T-helper 2 cell treated with Interferon-gamma antibody and Interleukin-4, amounts not matched to agents 5 μg/mL and 100 μg/mL, for 36 hours (primary cell): Measurements from ENCODE around the gene SPINT2.
"Not testable (repeated sequence)": the region's sequence is repeated elsewhere in the genome, so short reads cannot be mapped to it uniquely, and the experiment has no call there.

Source experiments
- DNase-seq: peaks from one replicate; pipeline ENCODE4 v3.0.0; 2021; ENCODE audit warnings: low spot score
- H3K27ac Mint-ChIP-seq: one replicate; pipeline ENCODE4 v1.8.0; 2021; ENCODE audit warnings: mild to moderate bottlenecking, mixed read lengths
- H3K27me3 Mint-ChIP-seq: one replicate; pipeline ENCODE4 v1.8.0; 2021; ENCODE audit warnings: low read depth, mixed read lengths
- H3K36me3 Mint-ChIP-seq: one replicate; pipeline ENCODE4 v1.8.0; 2021; ENCODE audit warnings: low read depth, mixed read lengths
- H3K4me1 Mint-ChIP-seq: one replicate; pipeline ENCODE4 v1.8.0; 2021; ENCODE audit warnings: low read depth, mixed read lengths
- H3K4me3 Mint-ChIP-seq: one replicate; pipeline ENCODE4 v1.8.0; 2022; ENCODE audit warnings: mild to moderate bottlenecking, moderate library complexity, mixed read lengths
- H3K9me3 Mint-ChIP-seq: one replicate; pipeline ENCODE4 v1.8.0; 2021; ENCODE audit warnings: mixed read lengths

SPINT2 gene

GRCh38 chr19:38228491-38229439, 35.6 kb upstream of the SPINT2 start:
- no peak overlapping the region for H3K27ac Mint-ChIP-seq
- no peaks in the 10 kb centered on the region for H3K9me3 Mint-ChIP-seq
- peaks cover 49% of the 10 kb centered on the region for H3K27me3 Mint-ChIP-seq

GRCh38 chr19:38229585-38230073, 34.7 kb upstream of the SPINT2 start:
- no peak overlapping the region for H3K27ac Mint-ChIP-seq
- DNase-seq = peak; percentile 78
- no peaks in the 10 kb centered on the region for H3K9me3 Mint-ChIP-seq
- H3K4me1 Mint-ChIP-seq = peaks cover 15% of the 10 kb centered on the region
- H3K27me3 Mint-ChIP-seq = peaks cover 43% of the 10 kb centered on the region
- H3K36me3 Mint-ChIP-seq = no peaks in the 10 kb centered on the region
- H3K4me3 Mint-ChIP-seq = peak overlapping the region; percentile 56

More at GRCh38 chr19:38228491-38229439, 35.6 kb upstream of the SPINT2 start:
- peaks cover 12% of the 10 kb centered on the region for H3K4me1 Mint-ChIP-seq
- peak overlapping the region; percentile 76 for H3K4me3 Mint-ChIP-seq
- no peak for DNase-seq
- no peaks in the 10 kb centered on the region for H3K36me3 Mint-ChIP-seq

GRCh38 chr19:38230506-38231133, 33.8 kb upstream of the SPINT2 start:
- H3K27me3 Mint-ChIP-seq = peaks cover 43% of the 10 kb centered on the region
- H3K9me3 Mint-ChIP-seq, H3K27ac Mint-ChIP-seq, DNase-seq, H3K4me3 Mint-ChIP-seq, H3K36me3 Mint-ChIP-seq: not testable (repeated sequence)
- peaks cover 15% of the 10 kb centered on the region for H3K4me1 Mint-ChIP-seq

GRCh38 chr19:38231918-38232317, 32.5 kb upstream of the SPINT2 start:
- DNase-seq = no peak
- peaks cover 35% of the 10 kb centered on the region for H3K27me3 Mint-ChIP-seq
- no peak overlapping the region for H3K27ac Mint-ChIP-seq
- H3K4me3 Mint-ChIP-seq = no peak overlapping the region
- no peaks in the 10 kb centered on the region for H3K9me3 Mint-ChIP-seq
- peaks cover 12% of the 10 kb centered on the region for H3K4me1 Mint-ChIP-seq
- no peaks in the 10 kb centered on the region for H3K36me3 Mint-ChIP-seq

- no peaks in the 10 kb centered on the region for H3K36me3 Mint-ChIP-seq
- H3K27me3 Mint-ChIP-seq = peaks cover 20% of the 10 kb centered on the region
- peaks cover 10% of the 10 kb centered on the region for H3K4me1 Mint-ChIP-seq
- no peak overlapping the region for H3K27ac Mint-ChIP-seq
- H3K9me3 Mint-ChIP-seq = no peaks in the 10 kb centered on the region
- H3K4me3 Mint-ChIP-seq = no peak overlapping the region
- peak; percentile 75 for DNase-seq
Measured at GRCh38 chr19:38233740-38234251, 30.6 kb upstream of the SPINT2 start.

GRCh38 chr19:38234615-38235014, 29.8 kb upstream of the SPINT2 start:
- Mint-ChIP-seq H3K36me3 (no peaks in the 10 kb centered on the region), H3K9me3 (no peaks in the 10 kb centered on the region), H3K27me3 (peaks cover 18% of the 10 kb centered on the region), H3K4me3 (no peak overlapping the region), H3K4me1 (peaks cover 10% of the 10 kb centered on the region), H3K27ac (no peak overlapping the region)
- no peak for DNase-seq

- H3K27ac Mint-ChIP-seq = no peak overlapping the region
- no peaks in the 10 kb centered on the region for H3K27me3 Mint-ChIP-seq
- no peaks in the 10 kb centered on the region for H3K36me3 Mint-ChIP-seq
- DNase-seq = no peak
- H3K9me3 Mint-ChIP-seq = no peaks in the 10 kb centered on the region
- no peak overlapping the region for H3K4me3 Mint-ChIP-seq
- peaks cover 5% of the 10 kb centered on the region for H3K4me1 Mint-ChIP-seq
Measured at GRCh38 chr19:38239816-38240215, 24.6 kb upstream of the SPINT2 start.

- H3K4me3 Mint-ChIP-seq = peak overlapping the region; percentile 71
- no peaks in the 10 kb centered on the region for H3K9me3 Mint-ChIP-seq
- no peaks in the 10 kb centered on the region for H3K27me3 Mint-ChIP-seq
- DNase-seq = no peak
- peaks cover 9% of the 10 kb centered on the region for H3K4me1 Mint-ChIP-seq
- H3K27ac Mint-ChIP-seq = peak overlapping the region; percentile 28
- H3K36me3 Mint-ChIP-seq = no peaks in the 10 kb centered on the region
Measured at GRCh38 chr19:38243279-38243673, 21.1 kb upstream of the SPINT2 start.

GRCh38 chr19:38245826-38246498, 18.4 kb upstream of the SPINT2 start:
- Mint-ChIP-seq H3K36me3 (peaks cover 5% of the 10 kb centered on the region), H3K27me3 (no peaks in the 10 kb centered on the region), H3K4me3 (no peak overlapping the region), H3K4me1 (peaks cover 13% of the 10 kb centered on the region), H3K9me3 (no peaks in the 10 kb centered on the region), H3K27ac (peak overlapping the region; percentile 45)
- no peak for DNase-seq

- H3K27ac Mint-ChIP-seq = no peak overlapping the region
- no peaks in the 10 kb centered on the region for H3K27me3 Mint-ChIP-seq
- H3K4me1 Mint-ChIP-seq = peaks cover 19% of the 10 kb centered on the region
- H3K36me3 Mint-ChIP-seq = peaks cover 7% of the 10 kb centered on the region
- no peak overlapping the region for H3K4me3 Mint-ChIP-seq
- no peak for DNase-seq
- no peaks in the 10 kb centered on the region for H3K9me3 Mint-ChIP-seq
Measured at GRCh38 chr19:38247126-38247525, 17.2 kb upstream of the SPINT2 start.

- peaks cover 19% of the 10 kb centered on the region for H3K4me1 Mint-ChIP-seq
- H3K4me3 Mint-ChIP-seq = no peak overlapping the region
- DNase-seq = no peak
- H3K27me3 Mint-ChIP-seq = no peaks in the 10 kb centered on the region
- no peak overlapping the region for H3K27ac Mint-ChIP-seq
- H3K9me3 Mint-ChIP-seq = no peaks in the 10 kb centered on the region
- H3K36me3 Mint-ChIP-seq = peaks cover 9% of the 10 kb centered on the region
Measured at GRCh38 chr19:38247734-38248268, 16.6 kb upstream of the SPINT2 start.

- no peak for DNase-seq
- no peak overlapping the region for H3K27ac Mint-ChIP-seq
- no peaks in the 10 kb centered on the region for H3K9me3 Mint-ChIP-seq
- H3K36me3 Mint-ChIP-seq = peaks cover 9% of the 10 kb centered on the region
- H3K27me3 Mint-ChIP-seq = no peaks in the 10 kb centered on the region
- no peak overlapping the region for H3K4me3 Mint-ChIP-seq
- peaks cover 19% of the 10 kb centered on the region for H3K4me1 Mint-ChIP-seq
Measured at GRCh38 chr19:38248421-38248820, 16.0 kb upstream of the SPINT2 start.

- H3K36me3 Mint-ChIP-seq = peaks cover 11% of the 10 kb centered on the region
- H3K4me3 Mint-ChIP-seq = no peak overlapping the region
- no peaks in the 10 kb centered on the region for H3K9me3 Mint-ChIP-seq
- DNase-seq = no peak
- H3K27me3 Mint-ChIP-seq = no peaks in the 10 kb centered on the region
- peaks cover 21% of the 10 kb centered on the region for H3K4me1 Mint-ChIP-seq
- H3K27ac Mint-ChIP-seq = peak overlapping the region; percentile 22
Measured at GRCh38 chr19:38250428-38250820, 13.9 kb upstream of the SPINT2 start.
